H1 (cell line): ENCODE measurements around the gene SIK2. TPM values are rescaled to one million over a fixed set of nuclear protein-coding genes. Genes with fewer than 3 reads are reported as not detected.

Experiments used
- BACH1 ChIP-seq: IDR thresholded peaks from 2 replicates; pipeline ENCODE4 v1.6.1; 2012; ENCODE audit warnings: low read length, improper control_type of control experiment
- CHD7 ChIP-seq: fragments of 300-600 bp; sonication (generic); IDR thresholded peaks from 2 replicates; pipeline ENCODE4 v1.7.1; 2012; ENCODE audit warnings: low read length, moderate library complexity, mild to moderate bottlenecking, inconsistent platforms; ENCODE audit not compliant: insufficient replicate concordance
- CREB1 ChIP-seq: IDR thresholded peaks from 2 replicates; pipeline ENCODE4 v1.6.1; 2012; ENCODE audit warnings: inconsistent platforms
- HDAC2 ChIP-seq, 2 experiments: fragments of 300-600 bp in 1 of 2; sonication (generic) in 1 of 2; IDR thresholded peaks; 2 replicates each; pipeline ENCODE4 v1.6.1; 2011 to 2012; ENCODE audit warnings: low read depth in 2 of 2, low read length in 2 of 2, mild to moderate bottlenecking in 2 of 2, moderate library complexity in 2 of 2, borderline replicate concordance in 1 of 2, inconsistent platforms in 1 of 2
- JUN ChIP-seq: IDR thresholded peaks from 2 replicates; pipeline ENCODE4 v1.6.1; 2011; ENCODE audit warnings: low read depth, mild to moderate bottlenecking, improper control_type of control experiment, low read length
- TCF12 ChIP-seq: IDR thresholded peaks from 2 replicates; pipeline ENCODE4 v1.6.1; 2011; ENCODE audit warnings: low read depth, mild to moderate bottlenecking, low read length
- polyA plus RNA-seq, 7 experiments: library from polyadenylated mRNA; depleted of rRNA in 3 of 7; stranded (reverse) in 5 of 7; unstranded in 2 of 7; fragments of >200 nt in 5 of 7; fragments of 200-250 nt in 2 of 7; gene quantifications; 1 replicate in 5 of 7; 2 replicates in 1 of 7; 4 replicates in 1 of 7; pipeline versions ENCODE4 v1.2.1 to v1.2.3, GENCODE V29; 2011 to 2013; ENCODE audit warnings: missing spikeins in 2 of 7, mixed read lengths in 2 of 7
- total RNA-seq: library from RNA; stranded (reverse); fragmentation: NEBNext Ultra II Directional; extraction: Animal tissue kit (Norgen Biotek cat#: 25700); gene quantifications from 2 replicates; pipeline ENCODE4 v1.2.1, GENCODE V29; 2021

Gene SIK2
- total and polyA plus RNA-seq, 2 of the 8 experiments (the other 6 are each of a cell fraction or from before 2014, with no cell fraction given), result 8.8 to 11.2 TPM

GRCh38 chr11:111759778-111760407 lies 157.6 kb downstream of the SIK2 start (continued):
- TF ChIP-seq CHD7, result no peak
- TF ChIP-seq TCF12, result no peak
- TF ChIP-seq JUN, result no peak
- TF ChIP-seq BACH1, result no peak
- TF ChIP-seq CREB1, result no peak
- TF ChIP-seq HDAC2 (IDR thresholded peaks at IDR 0.05; ENCODE audit: borderline replicate concordance in 1 of 2, low read depth in 2 of 2, low read length in 2 of 2), result no peak
